ENCODE measurements around the gene ZBTB24. TPM values are rescaled to one million over a fixed set of nuclear protein-coding genes. Genes with fewer than 3 reads are reported as not detected.

ZBTB24 gene
- total RNA-seq, 4 donors from 2014 or later: 5.3 to 6.4 (median 5.9) TPM

DNA sequence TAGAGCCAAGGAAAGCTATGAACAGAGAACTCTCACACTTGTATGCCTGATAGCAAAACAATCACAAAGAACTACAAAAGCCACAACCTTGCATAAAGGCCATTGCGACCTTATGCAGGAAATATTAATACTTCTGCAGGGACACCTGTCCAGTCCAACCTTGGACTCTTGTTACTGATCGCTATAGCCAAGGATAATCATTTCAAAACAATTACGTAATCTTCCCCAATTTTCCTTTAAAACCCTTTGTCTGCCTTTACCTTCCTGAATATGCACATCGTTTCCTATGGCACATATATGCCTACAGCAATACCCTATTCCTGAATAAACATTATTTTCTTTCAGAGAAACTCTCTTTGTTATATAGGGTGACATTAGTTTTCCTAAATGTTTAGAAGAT is 65.4 kb downstream of the ZBTB24 start:
- Histone ChIP-seq H3K36me3 (peaks cover 0 to 3% (median 0%) of the 10 kb centered on the region in 4 donors), H3K4me3 (no peak overlapping the region), H3K27me3 (no peaks in the 10 kb centered on the region), H3K27ac (replicated peaks in 1 of 4) (no peak overlapping the region), H3K4me1 (no peaks in the 10 kb centered on the region), H3K9me3 (no peaks in the 10 kb centered on the region)
- no peak for DNase-seq (ENCODE audit: extremely low spot score)
- TF ChIP-seq, protein P1, sequence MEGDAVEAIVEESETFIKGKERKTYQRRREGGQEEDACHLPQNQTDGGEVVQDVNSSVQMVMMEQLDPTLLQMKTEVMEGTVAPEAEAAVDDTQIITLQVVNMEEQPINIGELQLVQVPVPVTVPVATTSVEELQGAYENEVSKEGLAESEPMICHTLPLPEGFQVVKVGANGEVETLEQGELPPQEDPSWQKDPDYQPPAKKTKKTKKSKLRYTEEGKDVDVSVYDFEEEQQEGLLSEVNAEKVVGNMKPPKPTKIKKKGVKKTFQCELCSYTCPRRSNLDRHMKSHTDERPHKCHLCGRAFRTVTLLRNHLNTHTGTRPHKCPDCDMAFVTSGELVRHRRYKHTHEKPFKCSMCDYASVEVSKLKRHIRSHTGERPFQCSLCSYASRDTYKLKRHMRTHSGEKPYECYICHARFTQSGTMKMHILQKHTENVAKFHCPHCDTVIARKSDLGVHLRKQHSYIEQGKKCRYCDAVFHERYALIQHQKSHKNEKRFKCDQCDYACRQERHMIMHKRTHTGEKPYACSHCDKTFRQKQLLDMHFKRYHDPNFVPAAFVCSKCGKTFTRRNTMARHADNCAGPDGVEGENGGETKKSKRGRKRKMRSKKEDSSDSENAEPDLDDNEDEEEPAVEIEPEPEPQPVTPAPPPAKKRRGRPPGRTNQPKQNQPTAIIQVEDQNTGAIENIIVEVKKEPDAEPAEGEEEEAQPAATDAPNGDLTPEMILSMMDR (IDR thresholded peaks at IDR 0.05): no peak
- TF ChIP-seq POLR2AphosphoS5 (IDR thresholded peaks at IDR 0.05): no peak
- intact Hi-C loops (cut with DNase I): no loop called here
- WGBS: 98% methylated on average over 4 of the region's 4 CpGs

Other genes with a start within 250 kb of the ZBTB24 start
- gene CD164, start 100.8 kb downstream of the ZBTB24 start, total RNA-seq: 100 to 1,000 TPM in 3 of 4 donors, 10 to 100 TPM in 1; 94.4 to 139 (median 120) TPM
- gene PPIL6, start 42.6 kb downstream of the ZBTB24 start, total RNA-seq: 1 to 10 TPM; 2.2 to 9.2 (median 5.5) TPM
- gene SMPD2, start 42.5 kb downstream of the ZBTB24 start, total RNA-seq: 1 to 10 TPM; 4.6 to 7.6 (median 6.4) TPM
- 10 to 100 TPM; 20.0 to 27.1 (median 23.5) TPM for gene MICAL1, start 27.4 kb downstream of the ZBTB24 start, total RNA-seq
- gene AK9, start 208.0 kb upstream of the ZBTB24 start, total RNA-seq: 10 to 100 TPM in 3 of 4 donors, 1 to 10 TPM in 1; 8.4 to 15.0 (median 10.6) TPM
- 10 to 100 TPM; 12.3 to 19.9 (median 17.1) TPM for gene FIG4, start 208.1 kb upstream of the ZBTB24 start, total RNA-seq